Glomerular visceral epithelial cell (primary cell): ENCODE measurements around the gene MX1.

Experiments used
- DNase-seq: peaks from one replicate; pipeline ENCODE4 v3.0.0-alpha.2; 2016; ENCODE audit errors: extremely low spot score

MX1 gene

GRCh38 chr21:41491412-41491811 lies 65.4 kb downstream of the MX1 start:
- DNase-seq = no peak

DNA sequence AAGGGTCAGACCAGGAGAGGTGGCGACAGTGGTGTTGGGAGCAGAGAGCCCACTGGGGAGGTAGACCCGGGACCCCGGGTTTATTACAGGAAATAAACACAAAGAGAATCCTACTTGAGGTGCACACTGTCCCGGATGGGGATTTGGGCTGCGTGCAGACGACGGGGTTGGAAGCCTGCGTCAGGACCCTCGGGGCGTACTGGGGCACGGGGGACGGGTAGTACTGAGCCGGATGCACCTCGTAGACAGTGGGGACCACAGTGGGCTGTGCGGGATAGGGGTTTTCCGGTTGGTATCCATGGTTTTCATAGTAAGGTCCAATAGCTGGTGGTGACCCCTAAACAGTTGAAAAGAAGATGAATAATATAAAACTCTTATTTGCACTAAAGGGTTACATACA lies 68.2 kb downstream of the MX1 start:
- DNase-seq = no peak

- DNase-seq = no peak
Observed at GRCh38 chr21:41497008-41497407, 71.0 kb downstream of the MX1 start.

DNA sequence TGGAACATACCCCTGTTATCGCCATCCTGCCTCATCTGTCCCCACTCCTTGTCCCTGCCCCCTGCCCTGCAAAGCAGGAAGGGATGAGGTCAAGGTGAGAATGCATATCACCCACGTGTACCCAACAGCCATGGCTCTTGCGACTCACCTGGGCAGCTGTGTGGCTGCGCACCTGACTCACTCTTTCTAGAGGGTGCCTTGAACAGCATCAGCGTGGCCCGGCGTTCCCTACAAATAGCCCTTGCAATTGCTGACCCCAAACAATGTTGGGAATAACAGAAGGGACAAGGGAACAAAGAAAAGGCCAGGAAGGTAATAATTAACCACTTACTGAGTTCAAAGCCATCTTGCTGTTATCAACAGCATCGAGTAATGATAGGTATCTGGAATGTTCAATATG lies 71.7 kb downstream of the MX1 start:
- DNase-seq = no peak

- DNase-seq = no peak
Observed at GRCh38 chr21:41499920-41500319, 73.9 kb downstream of the MX1 start.

- no peak for DNase-seq
Observed at GRCh38 chr21:41500363-41500762, 74.3 kb downstream of the MX1 start.

GRCh38 chr21:41500931-41501381 lies 74.9 kb downstream of the MX1 start:
- DNase-seq = no peak

DNA sequence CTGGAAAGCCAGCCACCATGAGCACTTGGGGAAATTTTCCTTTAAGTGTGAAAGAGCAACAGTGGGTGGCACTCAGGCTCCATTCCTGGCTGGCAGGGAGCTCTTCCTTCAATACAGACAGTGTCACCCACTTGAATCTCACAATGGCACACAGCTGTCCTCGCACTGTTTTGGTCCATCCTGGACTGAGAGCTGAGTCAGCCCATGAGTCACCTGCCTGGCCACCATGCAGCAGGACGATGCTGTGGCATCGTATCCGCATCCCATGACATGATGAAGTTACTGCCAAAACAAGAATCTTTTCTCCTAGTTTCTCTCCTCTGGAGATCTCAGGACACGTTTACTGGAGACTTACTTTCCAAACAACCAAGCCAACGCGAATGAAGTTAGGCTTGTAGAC lies 75.9 kb downstream of the MX1 start:
- peak; percentile 32 for DNase-seq

DNA sequence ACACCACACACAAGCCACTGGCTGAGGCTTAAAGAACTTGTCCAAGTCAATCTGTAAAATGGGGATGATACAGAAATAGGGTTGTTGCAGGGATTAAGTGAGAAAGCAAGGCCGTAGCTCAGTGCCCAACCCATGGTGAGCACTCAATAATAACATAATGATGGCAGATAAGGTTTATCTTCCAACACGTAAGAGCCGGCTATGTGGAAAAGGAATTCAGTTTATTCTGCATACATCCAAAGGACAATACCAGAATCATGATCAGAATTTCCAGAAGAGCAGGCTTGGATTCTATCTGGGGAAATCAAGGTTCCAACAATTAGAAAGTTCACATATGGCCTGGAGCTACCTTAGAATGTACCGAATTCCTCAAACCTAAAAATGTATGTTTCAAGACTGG lies 77.3 kb downstream of the MX1 start:
- DNase-seq = no peak

GRCh38 chr21:41504030-41504429 lies 78.0 kb downstream of the MX1 start:
- no peak for DNase-seq

GRCh38 chr21:41506005-41506594 lies 80.1 kb downstream of the MX1 start:
- no peak for DNase-seq

- DNase-seq = no peak
Observed at GRCh38 chr21:41506611-41507520, 80.8 kb downstream of the MX1 start.

DNA sequence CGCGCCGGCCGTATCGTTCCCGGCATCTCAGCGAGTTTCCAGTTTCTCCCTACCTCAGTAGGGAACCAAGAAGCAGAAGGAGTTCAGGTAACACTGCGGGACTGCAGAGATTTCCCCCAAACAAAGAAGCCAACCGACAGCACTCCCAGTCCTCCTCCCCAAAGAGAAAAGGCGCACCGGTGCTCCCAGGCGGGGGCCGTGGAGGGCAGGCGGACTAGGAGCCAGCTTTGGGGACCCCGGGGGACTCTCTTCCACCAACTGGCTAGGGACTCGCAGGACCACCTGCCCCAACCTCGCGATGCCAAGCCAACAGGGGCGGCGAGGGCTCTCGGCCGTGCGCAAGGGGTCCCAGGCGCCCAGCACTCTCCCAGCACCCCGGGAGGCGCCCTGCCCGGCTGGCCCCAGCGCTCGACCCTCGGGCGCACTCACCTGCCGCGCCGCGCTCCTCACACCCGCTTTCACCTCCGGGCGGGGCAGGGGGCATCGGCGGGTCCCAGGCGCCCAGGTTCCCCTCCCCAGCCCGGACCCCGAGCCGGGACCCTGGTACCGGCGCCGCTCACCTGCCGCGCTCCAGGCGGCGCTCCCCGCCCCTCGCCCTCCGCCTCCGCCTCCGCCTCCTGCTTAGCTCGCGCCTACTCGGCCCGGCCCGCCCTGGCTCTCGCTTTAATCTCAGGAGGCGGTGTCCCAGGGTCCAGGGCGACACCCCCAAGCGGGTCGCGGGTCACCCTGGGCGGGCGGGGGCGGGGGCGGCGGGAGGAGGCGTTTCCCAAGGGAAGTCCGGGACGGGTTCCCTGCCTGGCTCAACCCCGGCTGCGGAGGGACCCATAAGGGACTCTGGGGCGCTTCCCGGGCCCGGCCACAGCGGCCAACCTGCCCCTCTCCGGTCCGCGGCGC lies 81.7 kb downstream of the MX1 start, which contains the start of gene TMPRSS2:
TSS of gene TMPRSS2 (minus strand) at position 638 of the 894 bp plus-strand sequence. CDS start 10,025 bp downstream, outside the sequence.
- DNase-seq = no peak

GRCh38 chr21:41508415-41509144 lies 82.5 kb downstream of the MX1 start:
- DNase-seq = no peak
